ENCODE data around the gene MYRF. TPM values are rescaled to one million over a fixed set of nuclear protein-coding genes. Genes with fewer than 3 reads are reported as not detected.

MYRF gene
- total RNA-seq, 1 donor from 2014 or later = 1.6 TPM

DNA sequence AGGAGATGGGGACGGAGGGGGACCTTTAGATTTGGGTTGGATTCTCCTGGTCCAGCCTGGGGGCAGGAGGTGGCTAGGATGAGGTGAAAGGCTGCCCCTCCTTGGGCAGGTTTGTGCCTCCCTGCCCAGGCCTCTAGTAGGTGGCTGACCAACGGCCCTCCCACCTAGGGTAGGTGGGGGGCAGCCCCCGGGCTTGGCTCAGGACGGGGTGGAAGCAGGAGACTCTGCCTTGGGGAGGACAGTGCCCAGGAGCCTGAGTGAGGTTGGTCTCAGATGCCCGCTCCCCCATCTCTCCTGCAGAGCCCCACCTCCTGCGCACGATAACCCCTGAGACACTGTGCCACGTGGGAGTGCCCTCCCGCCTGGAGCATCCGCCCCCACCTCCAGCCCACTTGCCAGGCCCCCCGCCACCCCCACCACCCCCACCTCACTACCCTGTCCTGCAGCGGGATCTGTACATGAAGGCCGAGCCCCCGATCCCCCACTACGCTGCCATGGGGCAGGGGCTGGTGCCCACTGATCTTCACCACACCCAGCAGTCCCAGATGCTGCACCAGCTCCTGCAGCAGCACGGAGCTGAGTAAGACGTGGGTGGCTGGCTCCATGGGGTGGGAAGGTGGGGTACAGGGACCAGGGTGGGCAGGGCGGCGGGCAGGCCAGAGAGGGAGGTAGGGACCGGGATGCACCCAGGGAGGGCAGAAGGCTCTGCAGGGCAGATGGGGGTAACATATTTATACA is 17.7 kb downstream of the MYRF start:
- H3K27ac Mint-ChIP-seq (ENCODE audit: unreplicated experiment) = no peak overlapping the region
- no peaks in the 10 kb centered on the region for H3K36me3 Mint-ChIP-seq (ENCODE audit: low read depth)
- TF ChIP-seq, protein P1, sequence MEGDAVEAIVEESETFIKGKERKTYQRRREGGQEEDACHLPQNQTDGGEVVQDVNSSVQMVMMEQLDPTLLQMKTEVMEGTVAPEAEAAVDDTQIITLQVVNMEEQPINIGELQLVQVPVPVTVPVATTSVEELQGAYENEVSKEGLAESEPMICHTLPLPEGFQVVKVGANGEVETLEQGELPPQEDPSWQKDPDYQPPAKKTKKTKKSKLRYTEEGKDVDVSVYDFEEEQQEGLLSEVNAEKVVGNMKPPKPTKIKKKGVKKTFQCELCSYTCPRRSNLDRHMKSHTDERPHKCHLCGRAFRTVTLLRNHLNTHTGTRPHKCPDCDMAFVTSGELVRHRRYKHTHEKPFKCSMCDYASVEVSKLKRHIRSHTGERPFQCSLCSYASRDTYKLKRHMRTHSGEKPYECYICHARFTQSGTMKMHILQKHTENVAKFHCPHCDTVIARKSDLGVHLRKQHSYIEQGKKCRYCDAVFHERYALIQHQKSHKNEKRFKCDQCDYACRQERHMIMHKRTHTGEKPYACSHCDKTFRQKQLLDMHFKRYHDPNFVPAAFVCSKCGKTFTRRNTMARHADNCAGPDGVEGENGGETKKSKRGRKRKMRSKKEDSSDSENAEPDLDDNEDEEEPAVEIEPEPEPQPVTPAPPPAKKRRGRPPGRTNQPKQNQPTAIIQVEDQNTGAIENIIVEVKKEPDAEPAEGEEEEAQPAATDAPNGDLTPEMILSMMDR (IDR thresholded peaks at IDR 0.05) = no peak
- no peak for DNase-seq (ENCODE audit: low spot score)
- H3K9me3 Mint-ChIP-seq (ENCODE audit: low read depth) = no peaks in the 10 kb centered on the region
- H3K27me3 Mint-ChIP-seq (ENCODE audit: low read depth) = no peaks in the 10 kb centered on the region
- H3K4me1 Mint-ChIP-seq (ENCODE audit: low read depth) = no peaks in the 10 kb centered on the region
- H3K4me3 Mint-ChIP-seq (ENCODE audit: unreplicated experiment) = no peak overlapping the region

GRCh38 chr11:61771195-61771894 is 18.9 kb downstream of the MYRF start:
- H3K36me3 Mint-ChIP-seq (ENCODE audit: low read depth) = no peaks in the 10 kb centered on the region
- no peaks in the 10 kb centered on the region for H3K27me3 Mint-ChIP-seq (ENCODE audit: low read depth)
- TF ChIP-seq, protein P1 (IDR thresholded peaks at IDR 0.05) = no peak
- no peaks in the 10 kb centered on the region for H3K9me3 Mint-ChIP-seq (ENCODE audit: low read depth)
- no peak for DNase-seq (ENCODE audit: low spot score)
- no peak overlapping the region for H3K27ac Mint-ChIP-seq (ENCODE audit: unreplicated experiment)
- H3K4me1 Mint-ChIP-seq (ENCODE audit: low read depth) = no peaks in the 10 kb centered on the region
- H3K4me3 Mint-ChIP-seq (ENCODE audit: unreplicated experiment) = no peak overlapping the region

DNA sequence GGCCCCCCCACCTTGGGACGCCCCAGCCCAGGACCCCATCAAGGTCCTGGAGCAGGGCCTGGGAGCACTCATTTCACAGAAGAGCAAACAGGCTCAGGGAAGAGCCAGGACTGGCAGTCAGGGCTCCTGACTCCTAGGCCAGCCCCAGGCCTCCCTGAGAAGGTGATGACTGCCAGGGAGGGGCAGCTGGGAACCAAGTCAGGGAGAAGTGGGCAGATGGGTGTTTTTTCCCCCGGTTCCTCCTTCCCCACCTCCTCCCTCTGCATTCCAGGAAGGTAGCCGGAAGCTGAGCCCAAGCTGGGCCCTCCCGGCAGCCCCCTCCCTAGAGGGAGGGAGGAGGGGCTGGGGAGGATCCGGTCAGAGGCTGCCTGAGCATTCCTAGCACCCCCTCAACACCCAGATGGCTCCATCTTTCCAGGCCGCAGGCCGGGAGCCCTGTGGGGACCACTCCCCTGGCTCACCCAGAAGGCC is 19.6 kb downstream of the MYRF start:
- H3K27ac Mint-ChIP-seq (ENCODE audit: unreplicated experiment) = no peak overlapping the region
- no peak overlapping the region for H3K4me3 Mint-ChIP-seq (ENCODE audit: unreplicated experiment)
- DNase-seq (ENCODE audit: low spot score) = no peak
- TF ChIP-seq, protein P1 (IDR thresholded peaks at IDR 0.05) = no peak
- H3K36me3 Mint-ChIP-seq (ENCODE audit: low read depth) = no peaks in the 10 kb centered on the region
- no peaks in the 10 kb centered on the region for H3K27me3 Mint-ChIP-seq (ENCODE audit: low read depth)
- H3K9me3 Mint-ChIP-seq (ENCODE audit: low read depth) = no peaks in the 10 kb centered on the region
- no peaks in the 10 kb centered on the region for H3K4me1 Mint-ChIP-seq (ENCODE audit: low read depth)

- H3K4me1 Mint-ChIP-seq (ENCODE audit: low read depth) = no peaks in the 10 kb centered on the region
- TF ChIP-seq, protein P1 (IDR thresholded peaks at IDR 0.05) = no peak
These were observed 20.9 kb downstream of the MYRF start for GRCh38 chr11:61773356-61773755.

DNA sequence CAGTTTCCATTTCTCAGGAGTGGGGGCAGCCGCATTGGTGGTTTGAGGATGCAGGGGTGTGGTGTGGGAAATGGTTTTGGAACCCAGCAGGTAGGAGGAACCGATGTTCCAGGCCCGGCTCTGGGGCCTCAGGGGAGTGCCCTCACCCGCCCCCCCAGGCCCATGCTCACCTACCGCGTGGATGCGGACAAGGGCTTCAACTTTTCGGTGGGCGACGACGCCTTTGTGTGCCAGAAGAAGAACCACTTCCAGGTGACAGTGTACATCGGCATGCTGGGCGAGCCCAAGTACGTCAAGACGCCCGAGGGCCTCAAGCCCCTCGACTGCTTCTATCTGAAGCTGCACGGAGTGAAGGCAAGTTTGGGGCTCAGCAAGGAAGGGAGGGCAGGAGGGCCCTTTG is 21.4 kb downstream of the MYRF start:
- Mint-ChIP-seq H3K9me3 (ENCODE audit: low read depth) (no peaks in the 10 kb centered on the region), H3K36me3 (ENCODE audit: low read depth) (no peaks in the 10 kb centered on the region), H3K4me1 (ENCODE audit: low read depth) (no peaks in the 10 kb centered on the region), H3K27ac (ENCODE audit: unreplicated experiment) (no peak overlapping the region), H3K27me3 (ENCODE audit: low read depth) (no peaks in the 10 kb centered on the region), H3K4me3 (ENCODE audit: unreplicated experiment) (no peak overlapping the region)
- no peak for DNase-seq (ENCODE audit: low spot score)
- TF ChIP-seq, protein P1 (IDR thresholded peaks at IDR 0.05) = no peak

More at GRCh38 chr11:61773356-61773755, 20.9 kb downstream of the MYRF start:
- Mint-ChIP-seq H3K9me3 (ENCODE audit: low read depth) (no peaks in the 10 kb centered on the region), H3K27ac (ENCODE audit: unreplicated experiment) (no peak overlapping the region), H3K27me3 (ENCODE audit: low read depth) (no peaks in the 10 kb centered on the region), H3K36me3 (ENCODE audit: low read depth) (no peaks in the 10 kb centered on the region), H3K4me3 (ENCODE audit: unreplicated experiment) (no peak overlapping the region)
- DNase-seq (ENCODE audit: low spot score) = no peak
